Measurements from ENCODE around the gene TRPM1. TPM values are rescaled to one million over a fixed set of nuclear protein-coding genes. Genes with fewer than 3 reads are reported as not detected.

TRPM1 gene
- total and polyA plus RNA-seq, 2 donors, result not detected

DNA sequence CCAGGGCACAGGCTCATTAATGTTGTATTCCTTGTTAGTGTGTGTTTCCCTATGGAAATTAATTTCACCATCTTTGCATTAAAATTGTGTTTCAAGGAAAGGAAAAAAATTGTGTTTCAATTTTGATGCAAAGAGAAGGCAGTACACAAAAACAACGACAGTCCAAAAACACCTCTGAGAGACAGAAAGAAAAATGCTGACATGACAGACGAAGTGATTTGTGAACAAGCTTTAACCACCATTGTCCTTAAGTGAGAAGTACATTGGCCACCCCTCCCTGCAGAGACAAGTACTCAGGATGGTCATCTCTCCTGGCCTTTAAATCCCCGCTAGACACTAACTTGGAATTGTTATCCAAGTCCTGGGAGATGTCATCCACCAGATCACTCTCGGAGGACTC is 59.9 kb downstream of the TRPM1 start:
- no peak overlapping the region for H3K4me3 ChIP-seq (ENCODE audit: low read depth, low read length)
- no peak for DNase-seq (ENCODE audit: extremely low spot score)
- WGBS, result 89% methylated on average over 4 of the region's 4 CpGs
- no peak overlapping the region for H3K27ac ChIP-seq (ENCODE audit: low read depth)
- H3K36me3 ChIP-seq (ENCODE audit: insufficient read depth), result no peaks in the 10 kb centered on the region
- H3K4me1 ChIP-seq (ENCODE audit: insufficient read depth), result no peaks in the 10 kb centered on the region

DNA sequence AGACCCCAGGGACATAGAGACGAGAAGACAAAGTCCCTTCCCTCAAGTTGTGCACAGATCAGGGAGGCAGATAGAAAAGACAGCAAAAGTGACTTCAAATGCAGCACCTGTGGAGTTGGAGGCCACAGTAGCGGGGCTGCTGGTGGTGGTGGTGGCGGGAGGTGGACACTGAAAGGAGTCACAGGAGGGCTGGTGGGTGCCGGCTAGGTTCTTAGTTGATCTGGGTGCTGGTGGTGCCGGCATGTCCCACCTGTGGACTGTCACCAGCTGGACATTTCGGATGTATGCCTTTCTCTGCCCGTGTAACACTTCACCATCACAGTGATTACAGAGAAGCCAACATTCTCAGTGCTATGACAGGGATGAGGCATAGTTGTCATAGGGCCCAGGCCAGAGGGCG is 60.9 kb downstream of the TRPM1 start:
- DNase-seq (ENCODE audit: extremely low spot score), result no peak
- no peaks in the 10 kb centered on the region for H3K36me3 ChIP-seq (ENCODE audit: insufficient read depth)
- no peak overlapping the region for H3K4me3 ChIP-seq (ENCODE audit: low read depth, low read length)
- WGBS, result 92% methylated on average over 8 of the region's 8 CpGs
- H3K4me1 ChIP-seq (ENCODE audit: insufficient read depth), result no peaks in the 10 kb centered on the region
- no peak overlapping the region for H3K27ac ChIP-seq (ENCODE audit: low read depth)

DNA sequence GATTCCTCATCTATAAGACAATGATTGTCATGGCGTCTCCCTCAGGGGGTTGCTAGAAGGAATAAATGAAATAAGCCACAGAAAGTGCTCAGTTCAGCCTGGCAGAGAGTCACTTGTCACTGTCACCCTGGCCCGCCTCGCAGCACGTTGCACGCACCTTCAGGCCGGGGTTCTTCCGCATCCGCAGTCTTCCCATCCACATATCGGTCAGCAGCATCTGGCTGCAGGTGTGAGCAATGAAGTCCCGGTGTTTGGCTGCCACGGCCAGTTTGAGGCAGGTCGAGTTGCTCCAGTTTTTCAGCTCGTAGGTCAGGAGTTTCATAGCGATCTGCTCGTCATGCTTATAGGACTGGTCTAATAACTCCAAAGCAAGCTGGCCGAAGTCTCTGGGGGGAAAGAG is 61.6 kb downstream of the TRPM1 start:
- H3K4me3 ChIP-seq (ENCODE audit: low read depth, low read length), result no peak overlapping the region
- no peak overlapping the region for H3K27ac ChIP-seq (ENCODE audit: low read depth)
- H3K36me3 ChIP-seq (ENCODE audit: insufficient read depth), result no peaks in the 10 kb centered on the region
- no peak for DNase-seq (ENCODE audit: extremely low spot score)
- H3K4me1 ChIP-seq (ENCODE audit: insufficient read depth), result no peaks in the 10 kb centered on the region
- 92% methylated on average over 16 of the region's 16 CpGs for WGBS

DNA sequence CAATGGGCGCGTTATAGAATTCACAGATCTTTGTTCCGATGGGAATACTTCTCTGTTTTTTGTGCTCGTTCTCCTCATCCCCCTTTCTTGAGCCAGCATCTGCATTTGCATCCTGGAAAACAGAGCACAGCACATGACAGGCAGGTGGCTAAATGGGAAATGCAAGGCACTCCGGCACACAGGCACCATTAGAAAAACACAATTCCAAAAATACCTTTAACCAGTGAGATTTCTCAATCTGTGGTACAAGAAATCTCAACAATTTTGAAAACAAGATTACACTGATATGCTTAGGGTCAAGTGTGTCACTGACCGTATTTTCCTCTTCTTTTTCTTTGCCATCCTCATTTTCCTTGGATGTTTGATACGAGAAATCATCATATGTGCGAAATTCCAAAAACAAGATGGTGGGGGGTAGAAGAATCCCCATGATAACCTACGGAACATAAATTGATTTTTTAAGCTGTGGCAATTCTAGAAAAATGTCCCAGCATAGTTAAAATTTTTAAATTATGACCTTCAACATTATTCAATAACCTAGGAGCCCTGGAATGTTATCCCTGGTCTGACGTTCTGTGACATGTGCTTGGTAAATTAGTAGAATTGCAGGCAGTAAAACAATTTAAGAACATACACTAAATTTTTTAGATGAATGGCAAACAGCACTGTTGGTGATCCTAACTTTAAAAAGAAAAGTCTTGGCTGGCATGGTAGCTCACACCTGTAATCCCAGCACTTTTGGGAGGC is 63.6 kb downstream of the TRPM1 start:
- H3K4me1 ChIP-seq (ENCODE audit: insufficient read depth), result no peaks in the 10 kb centered on the region
- WGBS, result 85% methylated on average over 10 of the region's 10 CpGs
- no peaks in the 10 kb centered on the region for H3K36me3 ChIP-seq (ENCODE audit: insufficient read depth)
- H3K4me3 ChIP-seq (ENCODE audit: low read depth, low read length), result no peak overlapping the region
- DNase-seq (ENCODE audit: extremely low spot score), result no peak
- H3K27ac ChIP-seq (ENCODE audit: low read depth), result no peak overlapping the region

DNA sequence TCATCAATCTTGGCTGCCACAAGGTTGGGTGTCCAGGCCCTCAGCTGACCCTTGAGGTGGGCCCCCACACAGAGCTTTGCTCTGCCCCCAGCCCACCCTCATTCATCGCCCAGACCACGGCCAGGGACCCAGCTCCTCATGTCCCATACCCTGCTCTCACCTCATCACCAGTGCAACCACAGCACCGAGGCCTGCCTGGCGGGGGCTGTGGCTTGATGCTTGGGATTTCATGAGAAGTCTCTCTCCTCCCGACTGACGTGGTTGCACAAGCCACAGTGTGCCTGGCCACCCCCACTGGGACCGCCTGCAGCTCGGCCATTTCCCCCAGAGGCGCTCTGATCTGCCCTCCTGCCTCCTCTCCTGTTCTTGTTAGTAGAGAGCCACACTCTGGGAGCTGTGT is 64.7 kb downstream of the TRPM1 start:
- Histone ChIP-seq H3K27ac (ENCODE audit: low read depth) (no peak overlapping the region), H3K4me3 (ENCODE audit: low read depth, low read length) (no peak overlapping the region), H3K36me3 (ENCODE audit: insufficient read depth) (no peaks in the 10 kb centered on the region), H3K4me1 (ENCODE audit: insufficient read depth) (no peaks in the 10 kb centered on the region)
- 86% methylated on average over 9 of the region's 9 CpGs for WGBS
- no peak for DNase-seq (ENCODE audit: extremely low spot score)

DNA sequence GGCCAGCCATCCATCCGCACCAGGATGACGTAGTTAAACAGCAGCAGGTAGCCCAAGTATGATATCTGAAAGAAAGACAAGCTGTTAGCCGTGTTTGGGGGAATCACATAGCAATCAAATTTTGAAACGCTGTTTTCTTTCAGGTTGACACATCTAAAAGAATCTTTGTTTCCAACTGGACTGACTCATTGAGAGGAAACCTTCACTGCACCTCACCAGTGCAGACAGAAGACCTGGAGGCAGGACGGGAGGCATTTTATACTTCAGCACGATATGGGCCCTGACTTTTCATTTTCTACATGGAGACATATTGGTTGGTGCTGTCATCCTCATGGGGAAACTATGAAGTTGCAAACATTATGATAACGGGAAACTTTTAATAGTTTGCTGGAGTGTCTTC is 65.9 kb downstream of the TRPM1 start:
- 87% methylated on average over 7 of the region's 7 CpGs for WGBS
- H3K4me3 ChIP-seq (ENCODE audit: low read depth, low read length), result no peak overlapping the region
- no peak overlapping the region for H3K27ac ChIP-seq (ENCODE audit: low read depth)
- no peaks in the 10 kb centered on the region for H3K36me3 ChIP-seq (ENCODE audit: insufficient read depth)
- no peak for DNase-seq (ENCODE audit: extremely low spot score)
- no peaks in the 10 kb centered on the region for H3K4me1 ChIP-seq (ENCODE audit: insufficient read depth)

DNA sequence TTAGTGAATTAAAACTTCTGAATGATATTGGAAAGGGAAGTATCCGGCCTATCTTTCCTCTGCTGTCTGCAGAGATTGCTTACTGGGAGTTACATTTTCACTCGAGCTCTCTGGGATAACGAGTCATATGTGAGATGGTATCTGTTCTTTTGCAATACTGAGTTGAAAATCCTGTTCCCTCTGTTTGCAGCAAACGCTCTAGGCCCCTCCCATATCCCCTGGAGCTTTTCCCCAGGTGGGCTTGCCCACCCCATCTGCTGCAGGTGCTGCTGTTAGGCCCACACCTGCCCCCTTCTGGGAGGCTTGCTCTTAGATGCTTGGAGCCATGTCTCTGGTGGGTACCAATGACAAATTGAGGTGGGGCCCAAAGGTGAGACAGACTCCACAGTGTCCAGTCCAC is 67.4 kb downstream of the TRPM1 start:
- Histone ChIP-seq H3K27ac (ENCODE audit: low read depth) (no peak overlapping the region), H3K36me3 (ENCODE audit: insufficient read depth) (no peaks in the 10 kb centered on the region), H3K4me1 (ENCODE audit: insufficient read depth) (no peaks in the 10 kb centered on the region), H3K4me3 (ENCODE audit: low read depth, low read length) (no peak overlapping the region)
- peak; percentile 28 for DNase-seq (ENCODE audit: extremely low spot score)
- WGBS, result 56% methylated on average over 4 of the region's 4 CpGs

DNA sequence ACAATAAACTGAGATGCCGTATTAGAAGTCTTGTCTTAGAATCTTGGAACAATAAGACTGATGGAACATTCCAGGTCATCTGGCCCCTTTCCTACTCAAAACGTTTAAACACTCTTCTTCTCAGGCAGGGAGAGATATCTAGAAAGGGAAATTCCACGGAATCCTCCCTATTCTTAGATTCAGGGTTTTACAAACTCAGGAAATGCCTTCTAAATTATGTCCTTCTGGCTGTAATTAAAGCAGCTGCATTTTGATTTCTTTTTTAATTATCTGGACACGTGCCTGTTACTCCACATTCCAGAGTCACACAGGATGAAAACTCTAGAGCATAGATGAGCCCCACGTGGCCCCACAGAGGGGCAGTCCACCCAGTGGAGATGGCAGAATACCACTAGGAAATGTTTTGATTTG is 68.6 kb downstream of the TRPM1 start:
- 17% methylated on average over 5 of the region's 5 CpGs for WGBS
- DNase-seq (ENCODE audit: extremely low spot score), result no peak
- no peak overlapping the region for H3K27ac ChIP-seq (ENCODE audit: low read depth)
- no peak overlapping the region for H3K4me3 ChIP-seq (ENCODE audit: low read depth, low read length)
- H3K36me3 ChIP-seq (ENCODE audit: insufficient read depth), result no peaks in the 10 kb centered on the region
- H3K4me1 ChIP-seq (ENCODE audit: insufficient read depth), result no peaks in the 10 kb centered on the region

DNA sequence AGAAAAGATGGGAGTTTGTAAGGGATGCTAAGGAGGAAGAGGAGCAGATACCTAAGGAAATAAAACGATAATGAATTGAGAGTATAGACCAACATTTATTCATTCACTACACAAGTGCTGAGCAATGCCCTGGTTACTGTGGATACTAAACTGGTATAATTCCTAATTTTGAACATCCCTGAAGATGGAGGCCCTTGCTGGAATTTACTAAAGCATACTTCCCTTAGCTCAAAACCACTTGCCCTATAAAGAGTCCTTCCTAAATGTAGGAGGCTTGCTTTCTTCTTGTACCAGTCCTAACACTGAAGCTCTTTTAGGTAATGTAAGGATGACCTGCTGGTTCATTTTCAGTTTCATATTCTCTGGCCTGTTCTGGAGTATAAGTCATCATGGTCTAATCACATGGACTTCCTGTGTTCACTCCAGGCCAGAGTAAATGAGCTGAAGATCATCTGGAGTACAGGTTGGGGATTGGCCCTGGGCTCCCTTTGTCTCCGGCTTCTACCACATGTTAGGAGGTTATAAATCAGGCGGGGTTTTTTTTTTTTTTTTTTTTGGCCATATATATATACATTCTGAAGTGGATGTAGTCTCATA is 70.0 kb downstream of the TRPM1 start:
- DNase-seq (ENCODE audit: extremely low spot score), result no peak
- H3K27ac ChIP-seq (ENCODE audit: low read depth), result no peak overlapping the region
- WGBS, result 91% methylated on average over 3 of the region's 3 CpGs
- no peak overlapping the region for H3K4me3 ChIP-seq (ENCODE audit: low read depth, low read length)
- H3K4me1 ChIP-seq (ENCODE audit: insufficient read depth), result no peaks in the 10 kb centered on the region
- no peaks in the 10 kb centered on the region for H3K36me3 ChIP-seq (ENCODE audit: insufficient read depth)

DNA sequence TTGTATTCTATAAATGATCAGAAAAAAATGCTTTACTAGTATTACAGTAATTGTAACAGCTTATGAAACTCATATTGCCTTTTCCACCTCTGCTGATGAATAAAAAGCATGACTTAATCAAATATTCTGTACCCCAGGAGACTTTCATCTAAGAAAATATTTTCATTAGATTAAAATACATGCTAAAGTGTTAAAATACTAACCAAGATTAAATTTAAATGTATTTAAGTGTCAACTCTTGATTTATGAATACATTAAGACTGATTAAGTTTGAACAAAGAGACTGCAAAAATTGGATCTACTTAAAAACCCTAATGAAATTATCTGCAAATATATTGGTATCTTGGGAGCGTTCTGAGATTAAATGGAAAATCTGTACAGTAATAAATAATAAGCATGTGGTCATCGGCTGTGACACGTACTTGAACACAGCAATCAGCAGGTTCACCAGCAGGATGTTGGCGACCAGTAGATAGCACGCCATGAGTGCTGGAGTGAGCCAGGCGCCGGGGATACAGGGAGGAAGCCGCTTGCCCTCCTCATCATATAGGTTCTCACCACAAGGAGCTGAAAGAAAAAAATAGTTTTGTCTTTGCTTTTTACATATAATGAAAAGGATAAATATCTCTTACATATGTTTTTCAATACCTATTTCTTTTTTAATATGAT is 73.5 kb downstream of the TRPM1 start:
- 80% methylated on average over 8 of the region's 8 CpGs for WGBS

DNA sequence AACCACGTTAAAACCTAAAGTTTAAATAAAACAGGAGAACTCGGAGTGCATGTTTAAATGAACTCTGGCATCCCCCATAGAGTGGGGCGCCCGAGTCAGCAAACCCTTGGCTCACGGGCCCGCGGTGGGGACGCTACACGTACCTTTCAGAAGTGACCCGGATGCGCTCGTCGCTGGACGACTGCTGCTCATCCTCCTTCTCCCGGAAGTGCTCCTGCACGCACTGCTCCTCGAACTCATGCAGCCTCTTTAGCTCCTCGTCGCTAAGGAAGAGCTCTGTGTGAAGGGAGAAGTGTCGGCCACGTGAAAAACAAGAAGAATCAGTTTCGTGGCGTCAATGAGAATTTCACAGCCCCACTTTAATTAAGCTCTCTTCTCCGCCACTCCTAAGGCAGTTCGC is 75.5 kb downstream of the TRPM1 start:
- no peak for DNase-seq (ENCODE audit: extremely low spot score)
- Histone ChIP-seq H3K36me3 (ENCODE audit: insufficient read depth) (no peaks in the 10 kb centered on the region), H3K4me3 (ENCODE audit: low read depth, low read length) (no peak overlapping the region), H3K27ac (ENCODE audit: low read depth) (no peak overlapping the region), H3K4me1 (ENCODE audit: insufficient read depth) (no peaks in the 10 kb centered on the region)
- whole genome bisulfite sequencing, result 92% methylated on average over 25 of the region's 25 CpGs

More for the DNA sequence above, 73.5 kb downstream of the TRPM1 start:
- no peak for DNase-seq (ENCODE audit: extremely low spot score)
- H3K4me3 ChIP-seq (ENCODE audit: low read depth, low read length), result no peak overlapping the region
- no peak overlapping the region for H3K27ac ChIP-seq (ENCODE audit: low read depth)
- H3K4me1 ChIP-seq (ENCODE audit: insufficient read depth), result no peaks in the 10 kb centered on the region
- no peaks in the 10 kb centered on the region for H3K36me3 ChIP-seq (ENCODE audit: insufficient read depth)

DNA sequence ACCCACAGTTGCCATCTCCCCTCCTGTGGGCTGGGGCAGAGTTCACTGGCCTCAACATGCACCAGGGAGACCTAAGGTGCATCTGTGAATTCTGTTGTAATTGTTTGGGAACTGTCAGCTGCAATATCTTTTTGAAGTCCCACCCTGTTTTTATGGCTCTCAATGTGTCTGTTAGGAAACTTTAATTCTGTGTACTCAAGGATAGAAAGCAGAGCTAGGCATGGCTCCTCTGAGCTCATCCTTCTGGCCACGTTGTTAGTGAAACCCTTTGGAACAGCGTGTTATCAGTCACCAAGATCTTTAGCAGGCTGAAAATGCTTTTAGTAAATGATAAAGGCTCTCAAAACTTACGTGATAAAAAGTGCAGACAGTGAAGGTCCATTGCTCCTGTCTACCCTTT is 76.5 kb downstream of the TRPM1 start:
- Histone ChIP-seq H3K27ac (ENCODE audit: low read depth) (no peak overlapping the region), H3K36me3 (ENCODE audit: insufficient read depth) (no peaks in the 10 kb centered on the region), H3K4me1 (ENCODE audit: insufficient read depth) (no peaks in the 10 kb centered on the region), H3K4me3 (ENCODE audit: low read depth, low read length) (no peak overlapping the region)
- WGBS, result 19% methylated on average over 3 of the region's 3 CpGs
- DNase-seq (ENCODE audit: extremely low spot score), result no peak

DNA sequence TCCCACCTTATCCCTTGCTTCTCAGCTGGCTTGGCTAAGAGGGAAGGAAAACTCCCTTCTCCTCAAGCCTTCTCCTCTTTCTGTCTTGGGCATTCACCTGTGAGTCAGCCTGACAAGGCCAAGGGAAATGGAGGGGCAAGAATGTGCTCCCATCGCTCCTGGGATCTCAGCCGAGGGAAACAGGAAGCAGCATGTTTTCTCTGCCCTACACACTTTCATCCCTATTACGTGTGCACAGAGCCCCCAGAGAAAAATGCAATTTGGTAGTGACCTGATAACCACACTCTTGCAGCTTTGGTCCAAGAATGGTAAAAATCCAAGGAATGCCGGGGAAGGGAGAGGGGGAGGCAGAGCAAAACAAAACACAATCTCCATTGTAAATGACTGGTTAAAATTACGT is 77.2 kb downstream of the TRPM1 start:
- Histone ChIP-seq H3K4me3 (ENCODE audit: low read depth, low read length) (no peak overlapping the region), H3K36me3 (ENCODE audit: insufficient read depth) (no peaks in the 10 kb centered on the region), H3K4me1 (ENCODE audit: insufficient read depth) (no peaks in the 10 kb centered on the region), H3K27ac (ENCODE audit: low read depth) (no peak overlapping the region)
- DNase-seq (ENCODE audit: extremely low spot score), result no peak
- WGBS, result 9% methylated on average over 5 of the region's 5 CpGs

DNA sequence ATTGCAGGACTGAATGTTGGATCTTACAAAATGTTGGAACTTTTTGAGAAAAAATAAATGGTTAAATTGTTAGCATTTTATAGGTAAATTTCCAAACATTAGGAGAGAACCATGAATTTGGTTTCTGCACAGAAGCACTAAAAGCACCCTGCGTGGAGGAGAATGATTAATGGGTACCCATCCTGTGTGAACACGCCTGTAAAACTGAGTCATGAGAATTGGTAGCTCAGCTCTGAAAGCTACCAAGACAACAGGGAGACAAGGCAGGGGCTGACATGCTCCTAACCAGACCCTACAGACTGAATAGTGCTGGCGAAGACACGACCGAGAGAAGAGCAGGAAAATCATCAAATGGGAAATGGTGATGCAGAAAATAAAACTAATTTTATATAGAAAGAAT is 77.7 kb downstream of the TRPM1 start:
- no peak overlapping the region for H3K27ac ChIP-seq (ENCODE audit: low read depth)
- 77% methylated on average over 5 of the region's 5 CpGs for WGBS
- H3K4me3 ChIP-seq (ENCODE audit: low read depth, low read length), result no peak overlapping the region
- H3K36me3 ChIP-seq (ENCODE audit: insufficient read depth), result no peaks in the 10 kb centered on the region
- no peak for DNase-seq (ENCODE audit: extremely low spot score)
- H3K4me1 ChIP-seq (ENCODE audit: insufficient read depth), result no peaks in the 10 kb centered on the region
